ENCODE results near the gene ZNF582.

ZNF582 gene

DNA sequence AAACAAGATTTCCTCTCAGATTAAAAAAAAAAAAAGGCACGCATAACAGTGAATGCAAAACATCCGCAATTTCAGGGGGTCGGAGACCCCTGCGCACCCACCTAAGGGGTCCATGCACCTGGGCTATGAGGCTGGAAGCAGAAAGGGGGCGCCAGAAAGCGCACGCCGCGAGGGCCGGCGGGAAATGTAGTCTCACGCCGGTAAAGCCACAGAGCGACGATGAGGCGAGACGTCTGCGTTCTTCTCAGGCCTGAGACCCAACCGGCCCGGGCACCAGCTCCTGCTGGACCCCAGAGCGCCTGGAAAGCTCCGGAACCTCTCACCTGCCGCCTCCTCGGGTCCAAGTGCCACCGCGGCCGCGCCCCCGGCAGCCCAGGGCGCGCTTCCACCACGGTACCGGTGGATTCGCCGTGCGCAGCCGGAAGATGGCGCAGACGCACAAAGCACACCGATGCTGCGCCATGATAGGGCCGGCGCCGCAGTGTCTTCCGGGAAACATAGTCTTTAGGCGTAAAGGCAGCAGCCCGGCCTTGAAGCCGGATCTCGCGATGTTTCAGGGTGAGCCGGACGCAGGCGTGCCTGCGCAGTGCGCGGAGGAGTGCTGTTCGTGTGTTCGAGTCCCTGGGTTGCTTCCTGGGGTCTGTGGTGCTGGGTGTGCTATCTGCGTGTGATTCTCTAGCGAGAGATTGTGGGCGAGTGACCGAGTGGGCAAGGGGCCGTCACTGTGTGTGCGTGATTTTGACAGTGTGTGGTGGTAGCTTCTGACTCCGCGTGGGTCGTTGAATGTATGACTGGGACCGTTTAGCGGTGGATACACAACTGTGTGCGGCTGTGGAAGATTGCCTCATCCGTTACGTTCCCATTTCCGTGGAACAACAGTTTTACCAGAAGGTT, at the start of gene ZNF582:
ZNF582 (minus strand) TSS at position 416 of the 894 bp plus-strand sequence. CDS start 1,782 bp downstream, outside the sequence.
- DNase-seq (ENCODE audit: low spot score) = peak; percentile 96

DNA sequence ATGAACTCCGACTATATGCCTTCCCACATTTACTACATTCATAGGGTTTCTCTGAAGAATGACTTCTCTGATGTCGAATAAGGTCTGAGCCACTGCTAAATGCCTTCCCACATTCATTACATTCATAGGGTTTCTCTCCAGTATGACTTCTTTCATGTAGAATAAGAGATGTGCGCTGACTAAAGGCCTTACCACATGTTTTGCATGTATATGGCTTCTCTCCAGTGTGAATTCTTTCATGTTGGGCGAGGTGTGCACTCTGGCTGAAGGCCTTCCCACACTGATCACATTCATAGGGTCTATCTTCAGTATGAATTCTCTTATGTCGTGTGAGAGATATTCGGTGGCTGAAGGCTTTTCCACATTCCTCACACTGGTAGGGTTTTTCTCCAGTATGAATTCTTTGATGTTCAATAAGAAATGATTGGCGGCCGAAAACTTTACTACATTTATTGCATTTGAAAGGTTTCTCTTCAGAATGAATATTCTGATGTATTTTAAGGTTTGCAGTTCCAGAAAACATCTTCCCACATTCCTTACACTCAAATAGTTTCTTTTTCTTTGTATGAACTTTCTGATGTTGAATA, 48.0 kb upstream of the ZNF582 start:
- no peak for DNase-seq (ENCODE audit: low spot score)

DNA sequence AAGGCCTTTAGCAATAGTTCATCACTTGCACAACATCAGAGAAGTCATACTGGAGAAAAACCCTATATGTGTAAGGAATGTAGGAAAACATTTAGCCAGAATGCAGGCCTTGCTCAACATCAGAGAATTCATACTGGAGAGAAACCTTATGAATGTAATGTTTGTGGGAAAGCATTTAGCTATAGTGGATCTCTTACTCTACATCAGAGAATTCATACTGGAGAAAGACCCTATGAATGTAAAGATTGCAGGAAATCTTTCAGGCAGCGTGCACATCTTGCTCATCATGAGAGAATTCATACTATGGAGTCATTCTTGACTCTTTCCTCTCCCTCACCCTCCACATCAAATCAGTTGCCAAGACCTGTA, 30.6 kb upstream of the ZNF582 start:
- DNase-seq (ENCODE audit: low spot score) = no peak

DNA sequence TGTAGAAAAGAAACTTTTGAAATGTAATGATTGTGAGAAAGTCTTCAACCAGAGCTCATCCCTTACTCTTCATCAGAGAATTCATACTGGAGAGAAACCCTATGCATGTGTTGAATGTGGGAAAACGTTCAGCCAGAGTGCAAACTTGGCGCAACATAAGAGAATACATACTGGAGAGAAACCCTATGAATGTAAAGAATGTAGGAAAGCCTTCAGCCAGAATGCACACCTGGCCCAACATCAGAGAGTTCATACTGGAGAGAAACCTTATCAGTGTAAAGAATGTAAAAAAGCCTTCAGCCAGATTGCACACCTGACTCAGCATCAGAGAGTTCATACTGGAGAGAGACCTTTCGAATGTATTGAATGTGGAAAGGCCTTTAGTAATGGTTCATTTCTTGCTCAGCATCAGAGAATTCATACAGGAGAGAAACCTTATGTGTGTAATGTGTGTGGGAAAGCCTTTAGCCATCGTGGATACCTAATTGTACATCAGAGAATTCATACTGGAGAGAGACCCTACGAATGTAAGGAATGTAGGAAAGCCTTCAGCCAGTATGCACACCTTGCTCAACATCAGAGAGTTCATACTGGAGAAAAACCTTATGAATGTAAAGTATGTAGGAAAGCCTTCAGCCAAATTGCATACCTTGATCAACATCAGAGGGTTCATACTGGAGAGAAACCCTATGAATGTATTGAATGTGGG, 30.1 kb upstream of the ZNF582 start:
- no peak for DNase-seq (ENCODE audit: low spot score)

DNA sequence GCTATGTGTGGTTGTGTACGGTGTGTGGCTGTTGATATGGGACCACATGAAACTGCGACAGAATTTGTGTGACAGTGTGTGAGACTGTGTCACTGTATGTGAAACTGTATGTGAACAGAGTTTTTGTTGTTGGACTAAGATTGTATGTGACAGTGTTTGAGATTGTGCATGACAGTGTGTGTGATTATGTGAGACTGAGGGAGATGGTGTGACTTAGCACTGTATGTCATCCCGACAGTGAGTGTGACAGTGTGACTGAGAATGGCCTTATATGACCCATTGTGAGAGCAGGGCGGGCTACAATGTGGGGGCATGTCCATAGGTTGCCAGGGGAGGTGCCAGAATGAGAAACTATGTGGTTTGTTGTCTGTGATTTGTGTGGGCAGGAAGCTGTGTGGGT, 11.7 kb upstream of the ZNF582 start:
- DNase-seq (ENCODE audit: low spot score) = no peak

DNA sequence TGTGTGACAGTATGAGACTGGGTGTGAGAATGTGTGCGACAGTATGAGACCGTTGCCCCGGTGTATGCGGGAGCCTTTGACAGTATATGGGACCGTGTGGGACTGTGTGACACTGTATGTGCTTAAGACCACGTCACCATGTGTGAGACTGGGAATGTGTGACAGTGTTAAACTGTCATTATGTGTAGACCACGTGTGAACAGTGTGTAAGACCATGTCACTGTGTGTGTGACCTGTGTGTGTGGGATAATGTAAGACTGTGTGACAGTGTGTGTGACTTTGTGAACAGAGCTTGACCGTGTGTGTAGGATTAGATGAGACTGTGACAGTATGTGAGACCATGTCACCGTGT, 11.3 kb upstream of the ZNF582 start:
- DNase-seq (ENCODE audit: low spot score) = no peak

DNA sequence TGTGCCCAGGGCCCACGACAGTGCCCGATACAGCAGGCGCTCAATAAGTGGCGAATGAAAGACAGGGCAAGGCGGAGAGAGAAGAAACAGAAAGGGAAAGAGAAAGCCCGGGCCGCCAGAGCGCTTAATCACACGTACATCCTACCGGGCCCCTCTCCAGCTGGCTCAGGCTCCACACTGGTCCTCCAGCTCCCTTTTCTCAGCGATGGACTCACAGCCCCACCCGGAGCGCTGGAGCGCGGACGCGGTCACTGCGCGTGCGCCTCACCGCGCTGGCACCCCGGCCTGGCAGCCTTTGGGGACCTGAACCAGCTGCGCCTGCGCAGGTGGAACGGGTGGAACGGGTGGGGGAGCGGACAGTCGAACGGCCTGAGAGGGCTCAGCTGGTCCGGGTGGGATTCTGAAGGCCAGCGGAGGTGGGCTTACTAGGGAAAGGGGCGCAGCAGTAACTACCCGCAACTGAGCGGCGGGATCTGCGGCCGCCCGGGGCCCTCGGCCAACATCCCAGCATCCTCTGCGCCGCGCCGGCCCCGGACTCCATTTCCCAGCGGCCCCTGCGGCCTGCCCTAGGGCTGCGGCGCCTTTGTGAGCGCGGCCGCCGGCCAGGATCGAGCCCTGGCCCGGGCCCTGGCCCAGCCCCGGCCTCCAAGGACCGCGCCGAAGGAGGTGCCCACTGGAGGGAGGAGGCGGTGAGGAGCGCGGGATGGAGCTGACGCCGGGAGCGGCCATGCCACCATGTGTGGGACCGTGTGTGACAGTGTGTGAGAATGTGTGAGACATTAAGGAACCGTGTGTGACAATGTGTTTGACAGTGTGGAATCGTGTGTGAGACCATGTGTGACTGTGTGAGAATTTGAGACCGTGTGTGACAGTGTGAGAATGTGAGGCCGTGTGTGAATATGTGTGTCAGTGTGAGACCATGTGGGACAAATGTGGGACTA, 10.7 kb upstream of the ZNF582 start, which contains the start of gene ZNF583:
ZNF583 (plus strand) TSS at position 569 of the 941 bp plus-strand sequence. CDS start 2,783 bp downstream, outside the sequence.
- DNase-seq (ENCODE audit: low spot score) = peak; percentile 98

DNA sequence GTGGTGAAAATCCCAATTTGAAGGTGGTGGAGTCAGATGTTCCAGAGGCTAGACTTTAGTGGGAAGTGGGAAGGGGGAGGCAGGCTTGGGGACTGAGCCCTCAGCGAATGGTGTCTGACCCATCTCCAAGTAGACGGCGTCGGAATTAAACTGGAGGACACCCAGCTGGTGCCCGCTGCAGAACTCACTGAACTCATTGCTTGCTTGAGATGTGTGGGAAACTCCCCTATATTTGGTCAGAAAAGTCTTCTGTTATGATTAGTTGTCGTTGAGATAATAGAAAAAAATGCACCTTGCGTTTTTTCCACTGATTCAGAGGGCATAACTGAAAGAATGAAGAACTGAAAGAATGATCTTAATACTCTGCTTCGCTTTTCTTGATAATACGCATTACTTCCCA, 9.9 kb upstream of the ZNF582 start:
- no peak for DNase-seq (ENCODE audit: low spot score)

DNA sequence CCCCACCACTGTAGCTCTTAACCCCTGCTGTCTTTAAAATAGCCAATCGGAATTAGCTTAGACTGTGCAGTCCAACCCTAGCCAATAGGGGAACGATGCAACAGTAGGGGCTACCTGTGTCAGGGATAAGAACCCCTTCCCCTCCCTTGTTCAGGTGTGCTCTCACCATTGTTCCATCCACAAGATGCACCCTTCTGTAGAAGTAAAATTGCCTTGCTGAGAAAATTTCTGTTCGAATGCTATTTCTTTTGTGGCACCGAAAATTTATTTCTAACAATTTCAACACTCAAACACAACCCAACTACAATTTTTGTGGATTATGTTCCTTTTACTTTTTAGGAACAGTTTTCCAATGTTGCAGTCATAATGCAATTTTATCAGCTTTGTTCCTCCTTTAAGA, 7.2 kb upstream of the ZNF582 start:
- DNase-seq (ENCODE audit: low spot score) = no peak

DNA sequence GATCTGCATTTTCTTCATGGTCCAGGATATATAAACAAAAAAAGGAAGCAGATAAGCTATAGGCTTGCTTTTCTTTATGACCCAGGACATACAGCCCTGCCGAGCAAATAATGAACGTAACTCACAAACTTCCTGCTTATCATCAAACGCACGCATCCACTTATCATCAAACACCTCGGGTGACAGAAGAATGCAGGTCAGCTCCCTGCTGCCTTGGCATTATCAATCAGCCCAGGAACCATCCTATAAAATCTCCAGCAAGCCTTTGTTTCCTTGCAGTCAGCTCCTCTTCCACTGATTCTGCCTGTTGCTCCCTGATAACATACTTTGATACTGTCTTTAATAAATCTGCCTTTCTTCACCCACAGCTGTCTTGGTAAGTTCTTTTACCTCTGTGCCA, 5.5 kb upstream of the ZNF582 start:
- DNase-seq (ENCODE audit: low spot score) = no peak

DNA sequence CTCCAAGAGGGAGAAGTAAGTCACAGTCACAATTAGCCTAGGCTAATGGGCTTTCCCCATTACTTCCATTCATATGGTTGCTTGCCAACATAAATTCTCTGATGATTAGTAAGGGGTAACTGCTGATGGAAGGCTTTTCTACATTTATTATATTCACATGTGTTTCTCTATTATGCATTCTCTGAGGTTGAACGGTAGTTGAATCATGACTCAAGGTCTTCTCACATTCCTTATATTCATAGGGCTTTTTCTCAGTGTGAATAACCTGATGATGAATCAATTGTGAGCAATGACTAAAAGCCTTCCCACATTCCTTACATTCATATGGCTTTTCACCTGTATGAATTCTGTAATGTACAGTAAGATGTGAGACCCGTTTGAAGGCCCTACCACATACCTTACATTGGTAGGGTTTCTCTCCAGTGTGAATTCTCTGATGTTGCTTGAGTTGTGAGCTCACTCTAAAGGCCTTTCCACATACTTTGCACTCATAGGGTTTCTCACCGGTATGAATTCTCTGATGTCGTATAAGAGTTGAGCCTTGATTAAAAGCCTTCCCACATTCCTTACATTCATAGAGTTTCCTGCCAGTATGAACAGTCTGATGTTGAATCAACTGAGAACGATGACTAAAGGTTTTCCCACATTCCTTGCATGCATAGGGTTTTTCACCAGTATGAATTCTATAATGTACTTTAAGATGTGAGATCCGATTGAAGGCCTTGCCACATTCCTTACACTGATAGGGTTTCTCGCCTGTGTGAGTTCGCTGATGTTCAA, 9.3 kb downstream of the ZNF582 start:
- DNase-seq (ENCODE audit: low spot score) = no peak

DNA sequence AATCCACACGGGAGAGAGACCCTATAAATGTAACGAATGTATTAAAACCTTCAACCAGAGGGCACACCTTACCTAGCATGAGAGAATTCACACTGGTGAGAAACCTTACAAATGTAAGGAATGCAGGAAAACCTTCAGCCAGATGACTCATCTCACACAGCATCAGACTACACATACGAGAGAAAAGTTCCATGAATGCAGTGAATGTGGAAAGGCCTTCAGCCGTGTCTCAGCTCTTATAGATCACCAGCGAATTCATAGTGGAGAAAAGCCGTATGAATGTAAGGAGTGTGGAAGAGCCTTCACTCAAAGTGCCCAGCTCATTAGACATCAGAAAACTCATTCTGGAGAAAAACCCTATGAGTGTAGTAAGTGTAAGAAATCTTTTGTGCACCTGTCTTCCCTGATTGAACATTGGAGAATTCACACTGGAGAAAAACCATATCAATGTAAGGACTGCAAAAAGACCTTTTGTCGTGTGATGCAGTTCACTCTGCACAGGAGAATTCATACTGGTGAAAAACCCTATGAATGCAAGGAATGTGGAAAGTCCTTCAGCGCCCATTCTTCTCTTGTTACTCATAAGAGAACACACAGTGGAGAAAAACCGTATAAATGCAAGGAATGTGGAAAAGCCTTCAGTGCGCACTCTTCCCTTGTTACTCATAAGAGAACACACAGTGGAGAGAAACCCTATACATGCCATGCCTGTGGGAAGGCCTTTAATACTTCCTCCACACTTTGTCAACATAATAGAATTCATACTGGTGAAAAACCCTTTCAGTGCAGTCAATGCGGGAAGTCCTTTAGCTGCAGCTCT, 16.0 kb downstream of the ZNF582 start:
- DNase-seq (ENCODE audit: low spot score) = no peak

DNA sequence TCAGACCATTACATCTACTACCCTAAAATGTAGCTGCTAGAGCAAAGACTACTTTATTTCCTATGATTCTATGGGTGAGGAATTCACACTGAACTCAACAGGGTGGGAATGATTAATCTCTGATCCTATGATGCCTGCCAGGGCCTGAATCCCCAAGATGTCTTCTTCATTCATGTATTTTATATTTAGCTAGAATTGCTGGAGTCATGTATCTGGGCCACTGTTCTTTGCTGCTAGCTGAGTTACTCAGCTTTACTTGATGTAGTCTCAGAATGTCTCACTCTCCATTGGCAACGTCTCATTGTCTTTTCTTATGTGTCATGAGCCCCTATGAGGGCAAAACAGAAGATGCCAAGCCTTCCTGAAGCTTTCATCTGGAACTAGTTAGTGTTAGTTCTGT, 21.1 kb downstream of the ZNF582 start:
- no peak for DNase-seq (ENCODE audit: low spot score)

DNA sequence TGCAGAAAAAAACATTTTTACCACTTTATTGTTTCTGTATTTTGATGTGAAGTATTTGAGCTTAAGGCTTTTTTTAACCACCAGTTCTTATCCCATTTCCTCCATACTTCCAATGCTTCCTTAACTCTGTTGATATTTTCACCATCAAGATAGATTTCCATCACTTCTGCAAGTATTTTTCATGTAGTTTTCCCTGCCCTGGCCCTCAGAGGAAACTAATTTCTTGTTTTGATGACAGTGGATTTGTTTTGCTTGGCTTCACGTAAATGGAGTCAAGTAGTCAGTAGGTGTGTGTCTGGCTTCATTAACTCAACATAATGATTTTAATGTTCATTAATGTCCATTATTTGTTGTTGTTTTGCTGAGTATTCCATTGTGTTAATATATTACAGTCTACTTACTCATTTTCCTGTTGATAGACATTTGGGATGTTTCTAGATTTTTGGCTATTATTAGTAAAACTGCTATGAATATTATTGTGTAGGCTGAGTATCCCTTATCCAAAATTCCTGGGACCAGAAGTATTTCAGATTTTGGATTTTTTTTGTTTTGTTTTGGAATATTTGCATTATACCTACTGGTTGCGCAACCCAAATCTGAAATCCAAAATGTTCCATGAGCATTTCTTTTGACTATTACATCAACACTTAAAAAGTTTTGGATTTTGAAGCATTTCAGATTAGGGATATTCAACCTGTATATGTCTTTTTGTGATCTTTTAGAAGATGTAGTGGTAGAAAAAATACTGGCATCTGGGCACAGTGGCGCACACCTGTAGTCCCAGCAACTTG, 23.3 kb downstream of the ZNF582 start:
- DNase-seq (ENCODE audit: low spot score) = no peak

DNA sequence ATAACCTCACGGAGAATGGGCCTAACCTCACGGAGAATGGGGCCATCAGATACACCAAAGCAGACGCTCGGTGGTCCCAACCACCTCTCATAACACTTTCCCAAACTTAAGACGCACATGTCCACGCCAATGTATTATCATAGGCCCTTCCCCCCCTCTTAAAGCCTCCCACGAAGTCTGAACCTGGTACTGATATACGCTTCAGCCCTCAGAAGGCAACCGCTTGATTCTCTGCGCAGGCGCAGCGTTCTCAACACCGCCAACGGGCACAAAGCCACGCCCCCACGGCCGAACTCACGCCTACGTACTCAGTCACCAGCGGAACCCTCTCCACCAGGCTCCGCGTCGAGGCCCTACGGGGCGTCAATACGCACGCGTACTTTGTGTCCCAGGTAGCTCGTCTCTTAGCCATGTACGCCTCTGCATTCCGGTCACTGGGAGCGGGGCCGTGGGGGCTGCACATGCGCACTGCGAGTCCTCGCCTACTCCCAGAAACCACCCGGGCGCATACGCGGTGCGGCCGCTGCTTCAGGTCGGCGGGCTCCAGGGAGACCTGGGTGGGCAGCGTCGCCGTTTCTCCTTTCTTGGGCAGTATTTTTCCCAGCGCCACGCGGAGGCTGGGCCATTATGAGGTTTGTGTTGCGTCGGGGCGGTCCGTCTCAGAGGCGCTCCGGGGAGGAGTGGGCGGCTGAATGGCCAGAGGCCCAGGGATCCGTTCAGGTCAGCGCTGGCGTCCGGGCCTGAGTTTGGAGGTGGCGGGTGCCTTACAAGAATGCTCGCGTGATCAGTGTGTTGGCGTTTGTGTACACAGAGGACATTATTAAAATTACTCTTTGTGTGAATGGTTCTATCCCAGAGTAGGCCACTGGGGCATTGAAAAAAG, 25.3 kb downstream of the ZNF582 start:
- peak; percentile 93 for DNase-seq (ENCODE audit: low spot score)

DNA sequence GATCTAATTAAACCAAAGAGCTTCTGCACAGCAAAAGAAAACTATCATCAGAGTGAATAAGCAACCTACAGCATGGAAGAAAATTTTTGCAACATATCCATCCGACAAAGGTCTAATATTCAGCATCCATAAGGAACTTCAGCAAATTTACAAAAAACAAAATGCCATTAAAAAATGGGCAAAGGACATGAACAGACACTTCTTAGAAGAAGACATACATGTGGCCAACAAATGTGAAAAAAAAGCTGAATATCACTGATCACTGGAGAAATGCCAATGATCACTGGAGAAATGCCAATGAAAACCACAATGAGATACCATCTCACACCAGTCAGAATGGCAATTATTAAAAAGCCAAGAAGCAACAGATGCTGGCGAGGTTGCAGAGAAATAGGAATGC, 32.5 kb downstream of the ZNF582 start:
- no peak for DNase-seq (ENCODE audit: low spot score)

DNA sequence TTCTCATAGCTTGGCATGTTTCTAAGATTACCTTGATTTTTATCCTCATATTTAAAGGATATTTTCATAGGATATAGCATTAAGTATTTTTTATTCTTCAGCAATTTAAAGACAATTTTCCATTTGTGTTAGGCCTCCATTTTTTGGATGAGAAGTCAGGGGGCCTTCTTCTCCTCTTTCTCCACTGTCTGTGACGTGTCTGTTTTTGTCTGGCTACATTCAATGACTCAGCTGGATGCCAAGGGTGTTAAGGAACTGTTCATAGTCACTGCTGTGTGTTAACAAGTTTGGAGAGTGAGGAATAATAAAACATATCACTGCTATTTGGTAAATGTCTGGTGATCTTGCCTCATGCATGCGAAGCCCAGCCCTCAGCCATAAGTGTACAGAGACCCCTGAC, 36.4 kb downstream of the ZNF582 start:
- no peak for DNase-seq (ENCODE audit: low spot score)

DNA sequence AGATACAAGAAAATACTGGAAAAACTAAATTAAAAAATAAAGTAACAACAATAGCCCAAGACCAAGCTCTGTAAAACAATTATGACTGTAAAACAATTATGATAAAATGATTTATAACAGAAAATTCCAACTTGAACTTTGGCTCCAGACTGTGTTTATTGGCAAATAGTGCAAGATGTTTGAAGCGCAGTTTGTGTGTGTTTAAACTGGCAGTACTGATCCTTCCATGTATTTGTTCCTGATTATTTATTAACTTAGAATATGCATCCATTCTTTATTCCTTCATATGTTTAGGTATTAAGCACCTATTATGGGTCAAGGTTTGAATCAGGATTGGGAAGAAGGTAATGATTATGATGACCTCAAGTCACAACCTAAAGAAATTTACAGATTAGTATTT, 37.8 kb downstream of the ZNF582 start:
- no peak for DNase-seq (ENCODE audit: low spot score)
